NCI-H1417 treated with DMSO at 0.1 percent for 48 hours (cell line): ENCODE results near the gene CHRNB1.

Source experiments
- DNase-seq: peaks from one replicate; lab custom pipeline; 2025; lab: John Stamatoyannopoulos, UW

CHRNB1 gene

GRCh38 chr17:7484067-7484918 is 39.4 kb downstream of the CHRNB1 start, which contains the start of gene POLR2A:
Gene POLR2A (plus strand): TSS chr17:7484366.
- peak; percentile 87 for DNase-seq

GRCh38 chr17:7484919-7485377 is 40.1 kb downstream of the CHRNB1 start:
- DNase-seq, result no peak

GRCh38 chr17:7486181-7486580 is 41.3 kb downstream of the CHRNB1 start:
- no peak for DNase-seq

- DNase-seq, result no peak
These were observed 45.3 kb downstream of the CHRNB1 start for GRCh38 chr17:7490144-7490543.

- no peak for DNase-seq
These were observed 46.7 kb downstream of the CHRNB1 start for GRCh38 chr17:7491583-7491982.

GRCh38 chr17:7493941-7494340 is 49.1 kb downstream of the CHRNB1 start:
- no peak for DNase-seq

GRCh38 chr17:7495906-7496434 is 51.1 kb downstream of the CHRNB1 start:
- no peak for DNase-seq

- DNase-seq, result no peak
These were observed 51.8 kb downstream of the CHRNB1 start for GRCh38 chr17:7496470-7497183.

- DNase-seq, result no peak
These were observed 52.4 kb downstream of the CHRNB1 start for GRCh38 chr17:7497228-7497627.

- DNase-seq, result no peak
These were observed 52.8 kb downstream of the CHRNB1 start for GRCh38 chr17:7497636-7498035.

- DNase-seq, result no peak
These were observed 54.3 kb downstream of the CHRNB1 start for GRCh38 chr17:7499161-7499560.

GRCh38 chr17:7501729-7502128 is 56.9 kb downstream of the CHRNB1 start:
- DNase-seq, result no peak

- DNase-seq, result no peak
These were observed 57.4 kb downstream of the CHRNB1 start for GRCh38 chr17:7502171-7502847.

GRCh38 chr17:7502987-7503386 is 58.1 kb downstream of the CHRNB1 start:
- DNase-seq, result no peak

GRCh38 chr17:7503521-7503920 is 58.7 kb downstream of the CHRNB1 start:
- no peak for DNase-seq
